Esophagus muscularis mucosa (tissue), 4 donors: ENCODE data around the gene RCAN1. TPM values are rescaled to one million over a fixed set of nuclear protein-coding genes. Genes with fewer than 3 reads are reported as not detected.
A peak's percentile ranks its signal among the peaks of the same experiment; 100 is the strongest.

ENCODE experiments used
- DNase-seq: peaks from one replicate; pipeline ENCODE4 v3.0.0-alpha.2; 2017; ENCODE audit errors: extremely low spot score
- H3K27ac ChIP-seq, 4 donors: fragments of 200-600 bp; sonication (generic); replicated peaks in 1 of 4; 1 replicate in 3 of 4; 2 replicates in 1 of 4; pipeline ENCODE4 v1.5.1; 2016 to 2019; ENCODE audit warnings: mild to moderate bottlenecking in 1 of 4
- H3K27me3 ChIP-seq, 4 donors: fragments of 200-600 bp; sonication (generic); one replicate each; pipeline versions ENCODE4 v1.5.1 to v1.6.0; 2016 to 2019
- H3K36me3 ChIP-seq, 4 donors: fragments of 200-600 bp; sonication (generic); one replicate each; pipeline ENCODE4 v1.5.1; 2016 to 2019
- H3K4me1 ChIP-seq, 4 donors: fragments of 200-600 bp; sonication (generic); one replicate each; pipeline ENCODE4 v1.5.1; 2016 to 2019
- H3K4me3 ChIP-seq, 4 donors: fragments of 200-600 bp; sonication (generic); 1 replicate in 2 of 4; 2 replicates in 2 of 4; pipeline ENCODE4 v1.5.1; 2016 to 2019; ENCODE audit warnings: mild to moderate bottlenecking in 4 of 4, moderate library complexity in 1 of 4
- H3K9me3 ChIP-seq, 4 donors: fragments of 200-600 bp; sonication (generic); 1 replicate in 3 of 4; 2 replicates in 1 of 4; pipeline ENCODE4 v1.5.1; 2016 to 2019
- CTCF ChIP-seq, 3 experiments: fragments of 200-600 bp in 2 of 3; fragments of 450-650 bp in 1 of 3; sonication (generic) in 2 of 3; IDR thresholded peaks; one replicate each; pipeline ENCODE4 v1.5.1; 2017 to 2019; ENCODE audit warnings: antibody characterized with exemption in 3 of 3, mild to moderate bottlenecking in 2 of 3, moderate library complexity in 1 of 3
- EP300 ChIP-seq: sonication (generic); formaldehyde crosslinking; IDR thresholded peaks from one replicate; pipeline ENCODE4 v1.6.1; 2017; ENCODE audit warnings: antibody characterized with exemption
- POLR2A ChIP-seq: fragments of 450-650 bp; IDR thresholded peaks from one replicate; pipeline ENCODE4 v1.6.1; 2017; ENCODE audit warnings: antibody characterized with exemption, moderate library complexity, mild to moderate bottlenecking, low read depth
- POLR2AphosphoS5 ChIP-seq, 2 donors: sonication (generic); formaldehyde crosslinking; IDR thresholded peaks; one replicate each; pipeline ENCODE4 v1.6.1; 2017; ENCODE audit warnings: antibody characterized with exemption in 2 of 2
- WGBS: methylation state at CpG from one replicate; pipeline ENCODE4 v1.1.5; 2018; 5-methylcytosine and 5-hydroxymethylcytosine counted together
- intact Hi-C: fragments of 100-400 bp; cut with DNase I; formaldehyde crosslinking; loops from one replicate; pipeline ENCODE4 v1.15.1; 2023
- total RNA-seq, 4 donors: library from RNA; depleted of rRNA; stranded (reverse); fragments of >200 nt; gene quantifications; one replicate each; pipeline versions ENCODE4 v1.1.0 to v1.2.1, GENCODE V29; 2016

RCAN1 gene
- total RNA-seq, 4 donors from 2014 or later = 32.4 to 58.8 (median 37.9) TPM

- H3K27me3 ChIP-seq = no peaks in the 10 kb centered on the region
- whole genome bisulfite sequencing = 84% methylated on average over 4 of the region's 4 CpGs
- H3K27ac ChIP-seq = peak overlapping the region; percentile 1 to 63 (median 17)
- no peak overlapping the region for H3K4me3 ChIP-seq
- DNase-seq = no peak
- intact Hi-C loops = no loop called here
- no peak for TF ChIP-seq POLR2A
- TF ChIP-seq CTCF (IDR thresholded peaks at IDR 0.05) = no peak
- no peak for TF ChIP-seq POLR2AphosphoS5 (IDR thresholded peaks at IDR 0.05)
- no peak for TF ChIP-seq EP300
- no peaks in the 10 kb centered on the region for H3K9me3 ChIP-seq
- peaks cover 31 to 39% (median 37%) of the 10 kb centered on the region in 4 donors for H3K4me1 ChIP-seq
- peaks cover 7 to 79% (median 51%) of the 10 kb centered on the region in 4 donors for H3K36me3 ChIP-seq
These were observed 95.9 kb downstream of the RCAN1 start for GRCh38 chr21:34519016-34519415.

- Histone ChIP-seq H3K36me3 (peaks cover 7 to 76% (median 51%) of the 10 kb centered on the region in 4 donors), H3K27ac (no peak overlapping the region)
- WGBS = 78% methylated on average over 5 of the region's 5 CpGs
These were observed 96.6 kb downstream of the RCAN1 start for GRCh38 chr21:34518301-34518700.

GRCh38 chr21:34517491-34518245 lies 97.2 kb downstream of the RCAN1 start:
- DNase-seq = no peak
- Histone ChIP-seq H3K27me3 (no peaks in the 10 kb centered on the region), H3K4me1 (peaks cover 17 to 26% (median 25%) of the 10 kb centered on the region in 4 donors), H3K9me3 (no peaks in the 10 kb centered on the region), H3K27ac (no peak overlapping the region), H3K36me3 (peaks cover 7 to 70% (median 49%) of the 10 kb centered on the region in 4 donors), H3K4me3 (no peak overlapping the region)
- 81% methylated on average over 20 of the region's 22 CpGs for WGBS
- intact Hi-C loops = no loop called here
- TF ChIP-seq POLR2AphosphoS5 (IDR thresholded peaks at IDR 0.05) = no peak
- peak in 1 of 3 experiments; percentile 29 for TF ChIP-seq CTCF (IDR thresholded peaks at IDR 0.05)
- TF ChIP-seq POLR2A = no peak
- TF ChIP-seq EP300 = no peak

More at GRCh38 chr21:34518301-34518700, 96.6 kb downstream of the RCAN1 start:
- no peak overlapping the region for H3K4me3 ChIP-seq
- no peaks in the 10 kb centered on the region for H3K9me3 ChIP-seq
- peaks cover 23 to 32% (median 31%) of the 10 kb centered on the region in 4 donors for H3K4me1 ChIP-seq
- no peak for DNase-seq
- intact Hi-C loops = no loop called here
- TF ChIP-seq POLR2AphosphoS5 (IDR thresholded peaks at IDR 0.05) = no peak
- TF ChIP-seq POLR2A = no peak
- no peak for TF ChIP-seq CTCF (IDR thresholded peaks at IDR 0.05)
- no peaks in the 10 kb centered on the region for H3K27me3 ChIP-seq

GRCh38 chr21:34517039-34517438 lies 97.9 kb downstream of the RCAN1 start:
- DNase-seq = no peak
- H3K27me3 ChIP-seq = no peaks in the 10 kb centered on the region
- TF ChIP-seq CTCF (IDR thresholded peaks at IDR 0.05) (no peak), EP300 (no peak), POLR2AphosphoS5 (IDR thresholded peaks at IDR 0.05) (no peak), POLR2A (no peak)
- 76% methylated on average over 5 of the region's 5 CpGs for WGBS
- no peak overlapping the region for H3K4me3 ChIP-seq
- peaks cover 7 to 64% (median 46%) of the 10 kb centered on the region in 4 donors for H3K36me3 ChIP-seq
- H3K27ac ChIP-seq = no peak overlapping the region
- intact Hi-C loops = no loop called here
- H3K4me1 ChIP-seq = peaks cover 11 to 19% (median 18%) of the 10 kb centered on the region in 4 donors
- H3K9me3 ChIP-seq = no peaks in the 10 kb centered on the region
